Iris pigment epithelial cell (primary cell): ENCODE data around the gene BID.
A peak's percentile ranks its signal among the peaks of the same experiment; 100 is the strongest.
"Not testable (repeated sequence)": the region's sequence is repeated elsewhere in the genome, so short reads cannot be mapped to it uniquely, and the experiment has no call there.

ENCODE experiments used
- DNase-seq: peaks from one replicate; pipeline ENCODE4 v3.0.0-alpha.2; 2011; ENCODE audit warnings: low read depth

BID gene

GRCh38 chr22:17769716-17770082 is 4.6 kb downstream of the BID start:
- DNase-seq = no peak

DNA sequence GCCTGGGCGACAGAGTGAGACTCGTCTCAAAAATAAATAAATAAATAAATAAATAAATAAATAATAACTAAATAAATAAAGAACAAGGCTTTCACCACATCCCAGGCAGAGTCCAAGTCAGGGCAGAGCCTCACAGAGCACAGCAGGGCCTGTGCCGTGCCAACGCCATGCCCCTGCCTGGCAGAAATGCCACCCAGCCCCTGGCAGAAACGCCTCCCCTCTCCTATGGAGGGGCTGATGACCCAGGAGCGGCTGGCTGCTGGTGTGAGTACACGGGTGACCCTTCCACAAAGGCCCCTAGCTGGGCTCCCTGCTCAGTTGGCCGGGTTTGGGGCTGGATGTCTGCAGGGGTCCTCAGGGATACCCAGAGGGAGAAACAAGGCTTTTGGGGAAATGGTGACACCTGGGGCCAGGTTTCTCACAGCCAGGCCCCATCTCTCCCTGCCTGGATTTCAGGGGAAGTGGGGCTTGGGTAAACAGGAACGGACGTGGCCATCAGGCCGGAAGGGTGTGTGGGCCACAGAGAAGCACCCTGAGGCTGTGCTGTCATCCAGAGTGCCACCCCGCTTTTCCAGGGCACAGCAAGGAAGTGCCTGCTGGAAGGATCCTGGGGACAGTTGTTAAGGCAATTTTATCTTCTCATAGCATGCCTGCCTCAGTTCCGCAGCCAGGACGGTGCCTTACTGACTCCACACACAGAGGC is 5.1 kb downstream of the BID start:
- no peak for DNase-seq

DNA sequence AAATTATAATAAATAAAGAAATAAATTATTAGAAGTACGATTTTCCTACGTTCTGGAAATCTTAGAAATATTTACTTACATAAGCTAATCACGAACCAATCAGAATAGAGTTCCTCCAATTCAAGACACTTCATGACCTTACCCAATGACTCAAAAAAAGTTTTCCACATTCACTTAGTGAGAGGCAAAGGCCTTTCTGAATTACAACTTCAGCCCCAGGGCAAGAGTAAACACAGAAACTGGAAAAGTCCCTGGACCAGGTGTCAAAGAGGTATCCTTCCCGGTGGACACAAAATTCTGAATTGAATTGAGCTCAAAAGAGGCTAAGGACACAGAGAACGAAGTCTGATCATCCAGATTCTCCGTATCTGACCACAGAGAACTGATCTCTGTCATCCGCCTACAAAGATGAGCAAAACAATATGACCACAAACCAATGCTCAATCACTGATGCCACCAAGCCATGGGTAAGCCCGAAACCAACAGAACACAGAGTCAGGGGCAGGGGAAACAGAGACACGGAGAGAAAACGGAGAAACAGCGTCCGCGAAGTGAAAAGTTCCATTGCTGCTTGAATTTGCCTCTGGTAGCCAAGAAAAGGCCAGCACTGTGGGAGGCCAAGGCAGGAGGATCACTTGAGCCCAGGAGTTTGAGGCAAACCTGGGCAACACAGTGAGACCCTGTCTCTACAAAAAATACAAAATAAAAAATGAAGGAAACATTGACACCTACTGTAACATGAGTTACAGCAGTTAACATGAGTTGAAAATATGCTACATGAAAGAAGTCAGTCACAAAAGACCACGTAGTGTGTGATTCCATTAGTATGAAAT is 6.8 kb downstream of the BID start:
- DNase-seq = no peak

- not testable (repeated sequence) for DNase-seq
Observed at GRCh38 chr22:17764852-17765251, 9.4 kb downstream of the BID start.

DNA sequence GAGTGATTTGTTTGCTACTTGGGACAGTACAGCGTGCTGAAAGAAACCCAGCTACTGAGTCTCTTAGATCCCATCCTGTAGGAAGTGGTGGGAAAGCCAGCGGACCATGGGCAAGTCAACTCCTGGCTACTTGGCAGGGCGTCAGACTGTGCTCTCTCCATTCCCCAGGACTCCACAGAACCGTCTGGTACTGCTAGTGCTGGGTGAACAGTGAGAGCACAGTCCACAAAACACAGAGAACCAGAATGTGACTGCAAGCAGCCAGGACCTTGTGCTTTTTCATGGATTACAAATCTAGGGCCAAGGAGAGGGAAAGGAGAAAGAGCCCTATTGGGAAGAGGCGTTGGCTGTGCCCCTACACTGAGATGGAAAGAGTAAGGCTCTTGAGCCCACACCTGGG is 10.2 kb downstream of the BID start:
- DNase-seq = no peak

DNA sequence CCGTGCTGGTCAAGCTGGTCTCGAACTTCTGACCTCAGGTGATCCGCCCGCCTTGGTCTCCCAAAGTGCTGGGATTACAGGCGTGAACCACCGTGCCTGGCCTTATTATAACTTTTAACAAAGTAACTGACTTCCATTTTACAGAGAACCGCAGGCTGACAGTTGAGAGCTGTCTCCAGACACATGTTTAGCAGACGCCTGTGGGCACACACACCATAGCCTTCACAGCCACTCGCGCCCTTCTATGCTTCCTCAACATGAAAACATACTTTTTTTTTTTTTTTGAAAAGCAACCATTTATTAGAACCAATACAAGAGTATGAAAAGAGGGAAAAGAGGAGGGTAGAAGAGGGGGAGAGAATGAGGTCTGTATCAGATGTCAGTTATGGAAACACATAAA is 10.8 kb downstream of the BID start:
- not testable (repeated sequence) for DNase-seq

GRCh38 chr22:17761138-17761488 is 13.2 kb downstream of the BID start:
- DNase-seq = no peak

- DNase-seq = no peak
Observed at GRCh38 chr22:17754233-17754925, 19.9 kb downstream of the BID start.

GRCh38 chr22:17753401-17753989 is 20.8 kb downstream of the BID start:
- DNase-seq = peak; percentile 47

GRCh38 chr22:17751596-17751995 is 22.7 kb downstream of the BID start:
- no peak for DNase-seq

DNA sequence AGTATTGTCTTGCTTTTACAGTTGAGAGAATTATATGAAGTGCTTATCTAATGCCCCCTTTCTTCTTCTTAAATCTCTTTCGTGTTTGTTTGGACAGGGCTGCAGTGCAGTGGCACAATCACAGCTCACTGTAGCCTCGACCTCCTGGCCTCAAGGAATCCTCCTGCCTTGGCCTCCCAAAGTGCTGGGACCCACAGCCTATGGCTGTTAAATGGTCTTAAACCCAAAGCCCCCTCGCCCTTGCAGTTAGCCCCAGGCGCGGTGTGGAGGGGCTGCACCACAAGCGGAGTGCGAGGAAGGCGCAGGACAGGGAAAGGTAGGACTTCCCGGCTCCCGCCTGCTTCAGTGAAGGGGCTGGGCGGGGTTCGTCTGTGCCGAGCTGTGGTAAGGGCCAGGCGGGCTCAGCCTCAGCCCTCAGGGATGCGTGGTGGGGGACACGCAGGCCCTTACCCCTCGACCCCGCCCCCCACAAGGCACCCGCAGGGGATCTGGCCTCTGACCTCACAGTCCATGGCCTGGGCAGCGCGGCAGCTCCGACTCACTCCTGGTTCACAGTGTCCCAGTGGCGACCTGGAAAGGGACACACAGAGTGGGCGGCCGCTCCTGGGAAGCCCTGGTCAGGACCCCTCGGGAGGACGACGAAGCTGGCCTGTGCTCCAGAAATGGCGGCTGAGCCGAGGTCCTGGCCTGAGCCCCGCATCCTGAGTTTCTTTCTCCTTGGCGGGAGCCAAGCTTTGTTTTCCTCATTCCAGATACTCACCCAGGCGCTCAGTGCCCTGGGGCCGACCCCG is 24.5 kb downstream of the BID start:
- no peak for DNase-seq

GRCh38 chr22:17748555-17749353 is 25.5 kb downstream of the BID start:
- DNase-seq = no peak

DNA sequence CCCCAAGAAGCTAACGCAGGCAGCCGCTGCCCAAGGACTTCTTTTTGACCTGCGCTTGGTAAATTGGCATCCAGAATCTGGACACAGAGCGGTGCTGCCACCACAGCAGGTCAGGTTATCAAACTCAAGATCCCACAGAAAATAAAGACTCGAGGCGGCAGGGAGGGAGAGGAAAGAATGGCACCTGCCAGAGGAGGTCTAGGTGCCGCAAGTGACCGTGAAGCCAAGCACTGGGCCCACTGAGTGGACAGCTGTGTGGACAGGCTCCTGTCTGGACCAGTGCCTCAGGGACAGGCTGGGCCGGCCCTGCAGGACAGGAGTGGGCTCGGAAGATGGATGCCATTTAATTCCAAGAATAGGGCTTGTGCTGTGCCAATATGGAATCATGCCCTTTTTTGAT is 27.4 kb downstream of the BID start:
- DNase-seq = no peak

DNA sequence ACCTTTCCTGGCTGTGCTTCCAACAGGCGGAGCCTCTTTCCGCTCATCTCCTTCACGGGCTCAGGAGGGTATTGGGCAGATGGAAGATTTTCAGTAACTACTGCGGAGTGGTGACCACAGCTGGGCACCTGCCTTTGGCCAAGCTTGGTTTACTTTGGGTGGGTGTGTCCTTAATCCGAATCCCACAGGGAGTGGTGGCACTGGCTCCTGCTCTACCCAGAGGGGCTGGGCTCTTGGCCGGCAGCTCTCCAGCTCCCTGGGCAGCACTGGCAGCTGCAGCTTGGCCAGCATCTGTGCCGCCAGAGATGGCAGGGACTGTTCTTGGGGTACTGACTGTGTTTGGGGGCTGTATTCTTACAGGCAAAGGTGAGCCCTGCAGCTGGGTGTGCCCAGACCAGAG is 29.8 kb downstream of the BID start:
- DNase-seq = no peak

- no peak for DNase-seq
Observed at GRCh38 chr22:17743661-17744411, 30.4 kb downstream of the BID start.

DNA sequence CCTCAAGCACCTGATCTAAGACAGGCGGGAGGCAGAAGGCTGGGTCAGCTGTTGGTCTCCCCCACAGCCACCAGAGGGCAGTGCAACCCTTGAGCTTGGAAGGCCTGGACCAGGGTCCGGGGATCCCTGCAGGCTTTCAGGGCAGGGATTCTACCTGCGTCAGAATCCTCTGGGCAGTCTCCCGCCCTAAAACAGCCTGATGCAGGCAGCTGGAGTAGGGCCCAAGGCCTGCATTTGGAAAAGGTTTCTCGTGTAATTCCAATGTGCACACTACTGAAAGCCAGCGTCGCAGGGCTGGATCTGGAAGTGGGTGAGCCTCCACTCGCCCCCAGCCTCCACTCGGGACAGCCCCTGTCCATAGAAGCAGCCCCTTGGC is 31.8 kb downstream of the BID start:
- peak; percentile 59 for DNase-seq

GRCh38 chr22:17741866-17742526 is 32.3 kb downstream of the BID start:
- no peak for DNase-seq

DNA sequence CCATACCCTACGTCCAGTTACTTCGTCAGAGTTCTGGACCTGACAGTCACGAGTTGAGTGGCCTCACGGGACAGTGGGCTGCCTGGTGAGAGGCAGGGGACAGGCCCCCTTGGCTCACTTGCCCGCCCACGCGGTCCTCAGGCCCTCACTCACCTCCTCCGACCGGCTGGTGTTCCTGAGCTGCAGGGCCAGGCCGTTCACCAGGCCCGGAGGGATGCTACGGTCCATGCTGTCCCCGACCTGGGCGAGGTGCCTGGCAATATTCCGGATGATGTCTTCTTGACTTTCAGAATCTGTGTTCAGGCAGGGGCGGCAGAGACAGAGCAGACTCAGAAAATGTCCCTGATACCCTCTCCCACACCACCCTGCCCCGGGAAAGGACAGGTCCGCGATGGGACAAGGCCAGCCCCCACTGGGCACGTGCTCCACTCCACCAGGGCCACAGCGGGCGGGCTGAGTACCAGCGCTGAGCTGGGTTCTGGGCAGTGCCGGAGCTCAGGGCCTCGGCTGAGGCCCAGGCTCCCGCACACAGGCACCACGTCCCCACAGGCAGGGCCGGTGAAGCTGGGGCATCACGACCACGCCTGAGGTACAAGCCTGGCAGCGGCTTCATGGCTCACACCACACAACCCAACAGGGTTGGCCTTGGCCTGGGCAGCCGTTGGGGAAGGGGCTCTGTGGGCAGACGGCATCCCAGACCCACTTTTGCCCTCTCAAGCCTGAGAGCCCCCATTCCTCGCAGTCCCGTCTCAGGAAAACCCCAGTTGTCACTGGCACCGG is 34.9 kb downstream of the BID start:
- no peak for DNase-seq
